HepG2 (cell line): ENCODE data around the gene CDHR1. TPM values are rescaled to one million over a fixed set of nuclear protein-coding genes. Genes with fewer than 3 reads are reported as not detected.

Experiments
- ATAC-seq: fragments of 200-7000 bp; cut with Tn5 transposase; 3 replicates; pipeline ENCODE4 v1.9.1; 2020; ENCODE audit warnings: mild to moderate bottlenecking, moderate library complexity
- BruUV-seq: library from RNA; stranded (reverse); fragments of 400-500 nt; replicated peaks from 2 replicates; lab custom pipeline; 2021; lab: Mats Ljungman, UMichigan
- CTCF ChIA-PET: fragments of 300-600 bp; formaldehyde crosslinking; extraction: SDS; loops from one replicate; lab custom pipeline; 2021; ENCODE audit warnings: low total read pairs, inconsistent platforms, low intra/inter-chr PET ratio; lab: Yijun Ruan, JAX
- POLR2A ChIA-PET: fragments of 350-600 bp; sonication (Branson Sonifier 250); formaldehyde crosslinking; loops from one replicate; lab custom pipeline; 2020; ENCODE audit warnings: antibody characterized with exemption, inconsistent platforms; lab: Yijun Ruan, JAX
- DNase-seq: peaks from one replicate; pipeline ENCODE4 v3.0.0-alpha.2; 2015; ENCODE audit warnings: low spot score
- FAIRE-seq: peaks from 3 replicates; lab custom pipeline; 2011; peaks lifted over from hg19 to GRCh38; lab: Jason Lieb, UNC
- H2AFZ ChIP-seq: one replicate; pipeline ENCODE4 v1.6.1; 2011; ENCODE audit warnings: low read length, inconsistent platforms
- H3K27ac ChIP-seq: fragments of 300-600 bp; 3 replicates; pipeline ENCODE4 v1.8.0; 2011; ENCODE audit warnings: mixed run types, mild to moderate bottlenecking, mixed read lengths, low read length, inconsistent platforms; ENCODE audit not compliant: insufficient read depth; ENCODE audit errors: extremely low read length
- H3K27me3 ChIP-seq, 2 experiments: fragments of 200-600 bp in 1 of 2; 2 replicates in 1 of 2; 3 replicates in 1 of 2; pipeline versions ENCODE4 v1.6.0 to v1.8.0; 2011; ENCODE audit warnings: low read length in 2 of 2, mild to moderate bottlenecking in 2 of 2, moderate library complexity in 2 of 2, inconsistent platforms in 1 of 2; ENCODE audit not compliant: insufficient read depth in 2 of 2, control insufficient read depth in 1 of 2
- H3K36me3 ChIP-seq, 2 experiments: fragments of 200-600 bp in 1 of 2; replicated peaks in 1 of 2; 2 replicates in 1 of 2; 3 replicates in 1 of 2; pipeline versions ENCODE4 v1.5.1 to v1.8.0; 2011; ENCODE audit warnings: low read length in 2 of 2, inconsistent platforms in 1 of 2; ENCODE audit not compliant: insufficient read depth in 2 of 2, control insufficient read depth in 1 of 2
- H3K4me1 ChIP-seq: 2 replicates; pipeline ENCODE4 v1.5.1; 2012; ENCODE audit warnings: low read length, inconsistent platforms; ENCODE audit not compliant: insufficient read depth
- H3K4me2 ChIP-seq: 2 replicates; pipeline ENCODE4 v1.6.0; 2011; ENCODE audit warnings: low read depth, low read length, inconsistent platforms
- H3K4me3 ChIP-seq, 3 experiments: fragments of 200-600 bp in 1 of 3; sonication (generic), shearing (Covaris generic) in 1 of 3; replicated peaks in 1 of 3; 2 replicates each; pipeline ENCODE4 v1.5.1; 2011 to 2016; ENCODE audit warnings: low read length in 3 of 3, inconsistent platforms in 2 of 3, low read depth in 2 of 3, mild to moderate bottlenecking in 2 of 3, control low read depth in 1 of 3, mixed read lengths in 1 of 3; ENCODE audit not compliant: insufficient read depth in 1 of 3
- H3K79me2 ChIP-seq: one replicate; pipeline ENCODE4 v1.6.1; 2011; ENCODE audit warnings: low read length, inconsistent platforms; ENCODE audit not compliant: insufficient read depth
- H3K9ac ChIP-seq: 2 replicates; pipeline ENCODE4 v1.6.0; 2011; ENCODE audit warnings: mild to moderate bottlenecking, low read depth, low read length, inconsistent platforms; ENCODE audit not compliant: insufficient read depth
- H3K9me3 ChIP-seq: 2 replicates; pipeline ENCODE4 v1.5.1; 2012; ENCODE audit warnings: mild to moderate bottlenecking, low read length
- H4K20me1 ChIP-seq: 2 replicates; pipeline ENCODE4 v1.6.0; 2011; ENCODE audit warnings: inconsistent platforms, mild to moderate bottlenecking, low read length, moderate library complexity; ENCODE audit not compliant: insufficient read depth
- AHR ChIP-seq: IDR thresholded peaks from 2 replicates; pipeline ENCODE4 v1.6.1; 2018; ENCODE audit warnings: missing genetic modification reagents, missing compliant biosample characterization
- BCL6 ChIP-seq: IDR thresholded peaks from 2 replicates; pipeline ENCODE4 v1.6.1; 2016; ENCODE audit warnings: missing genetic modification reagents, missing compliant biosample characterization
- BRCA1 ChIP-seq: sonication (generic); formaldehyde crosslinking; IDR thresholded peaks from 2 replicates; pipeline ENCODE4 v1.4.0; 2020; ENCODE audit warnings: missing genetic modification reagents
- ELF1 ChIP-seq: sonication (generic); formaldehyde crosslinking; IDR thresholded peaks from 2 replicates; pipeline ENCODE4 v1.4.0; 2020; ENCODE audit warnings: missing genetic modification reagents
- FOXK2 ChIP-seq: fragments of 450-650 bp; IDR thresholded peaks from 2 replicates; pipeline ENCODE4 v1.6.1; 2016
- FOXP1 ChIP-seq, 2 experiments: fragments of 450-650 bp in 1 of 2; IDR thresholded peaks; 2 replicates each; pipeline ENCODE4 v1.6.1; 2017 to 2018; ENCODE audit warnings: antibody characterized with exemption in 1 of 2
- HNF1B ChIP-seq: sonication (generic); formaldehyde crosslinking; IDR thresholded peaks from 2 replicates; pipeline ENCODE4 v1.5.1; 2020; ENCODE audit warnings: mild to moderate bottlenecking, moderate library complexity, missing genetic modification reagents
- KLF13 ChIP-seq: sonication (generic); formaldehyde crosslinking; IDR thresholded peaks from 2 replicates; pipeline ENCODE4 v1.4.0; 2020; ENCODE audit warnings: mild to moderate bottlenecking, missing genetic modification reagents
- MTF2 ChIP-seq: sonication (generic); formaldehyde crosslinking; IDR thresholded peaks from 2 replicates; pipeline ENCODE4 v1.5.0; 2020; ENCODE audit warnings: missing genetic modification reagents, borderline replicate concordance
- SCMH1 ChIP-seq: sonication (generic); formaldehyde crosslinking; IDR thresholded peaks from 2 replicates; pipeline ENCODE4 v1.9.0; 2021; ENCODE audit warnings: missing genetic modification reagents, mild to moderate bottlenecking, borderline replicate concordance
- TGIF2 ChIP-seq: IDR thresholded peaks from 2 replicates; pipeline ENCODE4 v1.6.1; 2016; ENCODE audit warnings: control low read depth, missing compliant biosample characterization
- U2AF1 ChIP-seq: fragments of 200-400 bp; formaldehyde crosslinking; optimal IDR thresholded peaks from 2 replicates; pipeline ENCODE3; 2017; ENCODE audit warnings: mild to moderate bottlenecking, low read depth, low read length
- ZNF20 ChIP-seq: sonication (generic); formaldehyde crosslinking; IDR thresholded peaks from 2 replicates; pipeline ENCODE4 v1.4.0; 2020; ENCODE audit warnings: mild to moderate bottlenecking, moderate library complexity, missing genetic modification reagents
- ZNF317 ChIP-seq: sonication (generic); formaldehyde crosslinking; IDR thresholded peaks from 2 replicates; pipeline ENCODE4 v1.5.0; 2020; ENCODE audit warnings: mild to moderate bottlenecking, missing genetic modification reagents
- ZNF329 ChIP-seq: sonication (generic); formaldehyde crosslinking; IDR thresholded peaks from 2 replicates; pipeline ENCODE4 v1.9.0; 2021; ENCODE audit warnings: low read depth, mild to moderate bottlenecking, missing genetic modification reagents
- ZNF510 ChIP-seq: sonication (generic); formaldehyde crosslinking; IDR thresholded peaks from 2 replicates; pipeline ENCODE4 v1.4.0; 2020; ENCODE audit warnings: low read depth, mild to moderate bottlenecking, missing genetic modification reagents
- ZNF556 ChIP-seq: sonication (generic); formaldehyde crosslinking; IDR thresholded peaks from 2 replicates; pipeline ENCODE4 v1.4.0; 2020; ENCODE audit warnings: mild to moderate bottlenecking, missing genetic modification reagents, borderline replicate concordance
- ZNF558 ChIP-seq: sonication (generic); formaldehyde crosslinking; IDR thresholded peaks from 2 replicates; pipeline ENCODE4 v1.9.0; 2022; ENCODE audit warnings: mild to moderate bottlenecking, missing genetic modification reagents, borderline replicate concordance
- ZNF616 ChIP-seq: sonication (generic); formaldehyde crosslinking; IDR thresholded peaks from 2 replicates; pipeline ENCODE4 v1.5.0; 2020; ENCODE audit warnings: low read depth, mild to moderate bottlenecking, missing genetic modification reagents
- WGBS: methylation state at CpG from one replicate; pipeline ENCODE4 v1.1.6; 2017; ENCODE audit warnings: low lambda C conversion rate; 5-methylcytosine and 5-hydroxymethylcytosine counted together
- in situ Hi-C: cut with HindIII; loops from 2 replicates; pipeline ENCODE4 v1.10.0; 2017; ENCODE audit warnings: low pct_unique_long_range_greater_than_20kb; ENCODE audit not compliant: extremely low pct_ligation_motif_present
- intact Hi-C: fragments of 100-400 bp; cut with micrococcal nuclease; formaldehyde crosslinking; loops from one replicate; pipeline ENCODE4 v1.10.0; 2022; ENCODE audit not compliant: unreplicated experiment
- polyA plus RNA-seq, 8 experiments: library from polyadenylated mRNA; depleted of rRNA in 3 of 8; stranded (reverse) in 7 of 8; unstranded in 1 of 8; fragments of >200 nt; fragmentation: Illumina TruSeq in 4 of 8; extraction: Trizol in 4 of 8; gene quantifications; 2 replicates each; pipeline versions ENCODE4 v1.2.1 to v1.2.3, GENCODE V29; 2011 to 2016; ENCODE audit warnings: low read depth in 4 of 8, missing spikeins in 1 of 8, mixed read lengths in 1 of 8; ENCODE audit not compliant: insufficient read depth in 1 of 8
- total RNA-seq, 5 experiments: library from RNA; depleted of rRNA; stranded (reverse); fragments of >200 nt; fragmentation: Illumina TruSeq; extraction: Trizol; gene quantifications; 2 replicates each; pipeline ENCODE4 v1.2.3, GENCODE V29; 2016; ENCODE audit warnings: low read depth in 1 of 5
- TF ChIP-seq, protein P1 (sequence below): sonication (generic); formaldehyde crosslinking; IDR thresholded peaks from 2 replicates; pipeline ENCODE4 v1.4.0; 2020; ENCODE audit warnings: missing genetic modification reagents, mild to moderate bottlenecking, borderline replicate concordance

The CDHR1 gene
- total and polyA plus RNA-seq, 2 of the 13 experiments (the other 11 are each of a cell fraction or from before 2014, with no cell fraction given) = 0.04 to 0.09 TPM

- TF ChIP-seq AHR (no peak), BRCA1 (no peak), HNF1B (CRISPR knock-in tag) (no peak), ELF1 (CRISPR knock-in tag) (no peak), ZNF317 (CRISPR knock-in tag) (no peak)
Measured at GRCh38 chr10:84262190-84262956, 68.0 kb downstream of the CDHR1 start (continued).

DNA sequence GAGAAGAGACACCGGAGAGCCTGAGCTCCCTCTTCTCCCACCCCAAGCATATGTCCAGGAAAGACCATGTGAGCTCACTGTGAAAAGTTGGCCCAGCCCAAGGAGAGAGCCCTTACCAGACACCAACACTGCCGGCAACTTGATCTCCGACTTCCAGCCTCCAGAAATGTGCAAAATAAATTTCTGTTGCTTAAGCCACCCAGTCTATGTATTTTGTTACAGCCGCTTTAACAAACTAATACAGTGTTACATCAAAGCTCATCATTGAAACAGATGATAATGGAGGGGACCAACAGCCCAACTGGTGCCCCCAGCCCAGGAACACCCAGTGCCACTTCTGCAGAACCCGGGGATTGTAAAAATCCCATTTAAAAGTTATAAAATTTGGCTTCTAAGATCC is 69.4 kb downstream of the CDHR1 start:
- ChIA-PET POLR2A (no interaction called here), CTCF (interaction anchor here (1.5 kb wide), 1 partner anchor 274 kb away, joined by 10 read pairs; no protein-coding TSS in a partner anchor)
- DNase-seq (no peak), FAIRE-seq (no peak), ATAC-seq (no peak)
- TF ChIP-seq ZNF558 (CRISPR knock-in tag) = no peak
- TF ChIP-seq ZNF20 (CRISPR knock-in tag) = no peak
- TF ChIP-seq ZNF329 (CRISPR knock-in tag) = no peak
- TF ChIP-seq U2AF1 = no peak
- TF ChIP-seq SCMH1 = no peak
- TF ChIP-seq FOXP1 (IDR thresholded peaks at IDR 0.05) = no peak
- TF ChIP-seq FOXP1 (CRISPR knock-in tag; IDR thresholded peaks at IDR 0.05) = no peak
- TF ChIP-seq, protein P1, sequence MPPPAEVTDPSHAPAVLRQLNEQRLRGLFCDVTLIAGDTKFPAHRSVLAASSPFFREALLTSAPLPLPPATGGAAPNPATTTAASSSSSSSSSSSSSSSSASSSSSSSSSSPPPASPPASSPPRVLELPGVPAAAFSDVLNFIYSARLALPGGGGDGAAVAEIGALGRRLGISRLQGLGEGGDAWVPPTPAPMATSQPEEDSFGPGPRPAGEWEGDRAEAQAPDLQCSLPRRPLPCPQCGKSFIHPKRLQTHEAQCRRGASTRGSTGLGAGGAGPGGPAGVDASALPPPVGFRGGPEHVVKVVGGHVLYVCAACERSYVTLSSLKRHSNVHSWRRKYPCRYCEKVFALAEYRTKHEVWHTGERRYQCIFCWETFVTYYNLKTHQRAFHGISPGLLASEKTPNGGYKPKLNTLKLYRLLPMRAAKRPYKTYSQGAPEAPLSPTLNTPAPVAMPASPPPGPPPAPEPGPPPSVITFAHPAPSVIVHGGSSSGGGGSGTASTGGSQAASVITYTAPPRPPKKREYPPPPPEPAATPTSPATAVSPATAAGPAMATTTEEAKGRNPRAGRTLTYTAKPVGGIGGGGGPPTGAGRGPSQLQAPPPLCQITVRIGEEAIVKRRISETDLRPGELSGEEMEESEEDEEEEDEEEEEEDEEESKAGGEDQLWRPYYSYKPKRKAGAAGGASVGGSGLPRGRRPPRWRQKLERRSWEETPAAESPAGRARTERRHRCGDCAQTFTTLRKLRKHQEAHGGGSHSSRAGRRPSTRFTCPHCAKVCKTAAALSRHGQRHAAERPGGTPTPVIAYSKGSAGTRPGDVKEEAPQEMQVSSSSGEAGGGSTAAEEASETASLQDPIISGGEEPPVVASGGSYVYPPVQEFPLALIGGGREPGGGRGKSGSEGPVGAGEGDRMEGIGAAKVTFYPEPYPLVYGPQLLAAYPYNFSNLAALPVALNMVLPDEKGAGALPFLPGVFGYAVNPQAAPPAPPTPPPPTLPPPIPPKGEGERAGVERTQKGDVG (CRISPR knock-in tag) = no peak
- no peak for TF ChIP-seq FOXK2
- TF ChIP-seq ZNF556 (CRISPR knock-in tag) = no peak
- no peak for TF ChIP-seq BCL6
- TF ChIP-seq KLF13 (CRISPR knock-in tag) = no peak
- TF ChIP-seq TGIF2 (CRISPR knock-in tag) = no peak
- TF ChIP-seq ZNF510 (CRISPR knock-in tag) = no peak
- no peak for TF ChIP-seq MTF2 (CRISPR knock-in tag)
- no peak for TF ChIP-seq ZNF616 (CRISPR knock-in tag)
- TF ChIP-seq, all 625 proteins: peak for 0
- Histone ChIP-seq H3K9me3 (no peaks in the 10 kb centered on the region), H3K4me3 (no peak overlapping the region), H3K36me3 (no peaks in the 10 kb centered on the region), H4K20me1 (no peaks in the 10 kb centered on the region), H3K79me2 (no peaks in the 10 kb centered on the region), H3K9ac (no peak overlapping the region), H3K4me2 (no peak overlapping the region), H2AFZ (no peak overlapping the region), H3K4me1 (peaks cover 5% of the 10 kb centered on the region; the same call in 1 of the 2 replicates), H3K27me3 (peaks cover 3 to 19% of the 10 kb centered on the region in 2 experiments; a peak in 3 of 5 replicates), H3K27ac (no peak overlapping the region)
- WGBS = 24% methylated on average over 5 of the region's 5 CpGs
- intact Hi-C loops = loop anchor here (1.0 to 2.0 kb wide), 2 partner anchors 111 to 274 kb away; no protein-coding TSS in a partner anchor
- in situ Hi-C loops = loop anchor here (10.0 kb wide), 1 partner anchor 101 kb away; no protein-coding TSS in a partner anchor
- BruUV-seq = no TSS peak
